Smooth muscle cell (in vitro differentiated cells): ENCODE data around the gene RXRA. TPM values are rescaled to one million over a fixed set of nuclear protein-coding genes. Genes with fewer than 3 reads are reported as not detected.

ENCODE experiments used
- DNase-seq: peaks from one replicate; lab custom pipeline; 2025; ENCODE audit not compliant: unreplicated experiment; lab: John Stamatoyannopoulos, UW
- H2AFZ ChIP-seq: fragments of 200-600 bp; sonication (generic); 2 replicates; pipeline ENCODE4 v1.6.0; 2016; ENCODE audit warnings: antibody characterized with exemption, low read depth, mild to moderate bottlenecking
- H3F3A ChIP-seq: fragments of 200-600 bp; sonication (generic); 2 replicates; pipeline ENCODE4 v1.6.0; 2017; ENCODE audit warnings: antibody characterized with exemption, low read depth
- H3K27ac ChIP-seq: fragments of 200-600 bp; sonication (generic); 2 replicates; pipeline ENCODE4 v1.5.1; 2016; ENCODE audit warnings: low read depth, mild to moderate bottlenecking
- H3K27me3 ChIP-seq: fragments of 200-600 bp; sonication (generic); 2 replicates; pipeline ENCODE4 v1.6.1; 2016; ENCODE audit warnings: low read depth, mild to moderate bottlenecking
- H3K36me3 ChIP-seq: fragments of 200-600 bp; sonication (generic); 2 replicates; pipeline ENCODE4 v1.5.1; 2016; ENCODE audit warnings: low read depth
- H3K4me1 ChIP-seq: fragments of 200-600 bp; sonication (generic); 2 replicates; pipeline ENCODE4 v1.5.1; 2016; ENCODE audit warnings: low read depth
- H3K4me2 ChIP-seq: fragments of 200-600 bp; sonication (generic); 2 replicates; pipeline ENCODE4 v1.6.0; 2016; ENCODE audit warnings: mild to moderate bottlenecking
- H3K4me3 ChIP-seq: fragments of 200-600 bp; sonication (generic); 2 replicates; pipeline ENCODE4 v1.5.1; 2016; ENCODE audit warnings: mild to moderate bottlenecking
- H3K79me2 ChIP-seq: fragments of 200-600 bp; sonication (generic); 2 replicates; pipeline ENCODE4 v1.6.0; 2016; ENCODE audit warnings: low read depth, mild to moderate bottlenecking
- H3K9ac ChIP-seq: fragments of 200-600 bp; sonication (generic); 2 replicates; pipeline ENCODE4 v1.6.0; 2016; ENCODE audit warnings: low read depth
- H3K9me3 ChIP-seq: fragments of 200-600 bp; sonication (generic); replicated peaks from 2 replicates; pipeline ENCODE4 v1.5.1; 2016; ENCODE audit warnings: low read depth
- H4K20me1 ChIP-seq: fragments of 200-600 bp; sonication (generic); 2 replicates; pipeline ENCODE4 v1.6.0; 2016; ENCODE audit warnings: low read depth
- WGBS: methylation state at CpG from one replicate; pipeline ENCODE4 v1.1.7; 2016; ENCODE audit warnings: low lambda C conversion rate; 5-methylcytosine and 5-hydroxymethylcytosine counted together
- polyA plus RNA-seq: library from polyadenylated mRNA; unstranded; fragments of >200 nt; fragmentation: Nextera tagmentation; extraction: Ambion mirVana; gene quantifications from 2 replicates; pipeline ENCODE4 v1.2.1, GENCODE V29; 2016
- total RNA-seq: library from RNA; depleted of rRNA; stranded (reverse); fragments of >200 nt; gene quantifications from 2 replicates; pipeline ENCODE4 v1.2.3, GENCODE V29; 2014
- TF ChIP-seq, protein P1 (sequence below): fragments of 200-600 bp; sonication (generic); IDR thresholded peaks from 2 replicates; pipeline ENCODE4 v1.5.1; 2017; ENCODE audit warnings: borderline replicate concordance, mild to moderate bottlenecking, antibody characterized with exemption; ENCODE audit not compliant: insufficient read depth, poor library complexity, severe bottlenecking

RXRA gene
- total and polyA plus RNA-seq, 2 experiments from 2014 or later, result 8.9 to 23.1 TPM

DNA sequence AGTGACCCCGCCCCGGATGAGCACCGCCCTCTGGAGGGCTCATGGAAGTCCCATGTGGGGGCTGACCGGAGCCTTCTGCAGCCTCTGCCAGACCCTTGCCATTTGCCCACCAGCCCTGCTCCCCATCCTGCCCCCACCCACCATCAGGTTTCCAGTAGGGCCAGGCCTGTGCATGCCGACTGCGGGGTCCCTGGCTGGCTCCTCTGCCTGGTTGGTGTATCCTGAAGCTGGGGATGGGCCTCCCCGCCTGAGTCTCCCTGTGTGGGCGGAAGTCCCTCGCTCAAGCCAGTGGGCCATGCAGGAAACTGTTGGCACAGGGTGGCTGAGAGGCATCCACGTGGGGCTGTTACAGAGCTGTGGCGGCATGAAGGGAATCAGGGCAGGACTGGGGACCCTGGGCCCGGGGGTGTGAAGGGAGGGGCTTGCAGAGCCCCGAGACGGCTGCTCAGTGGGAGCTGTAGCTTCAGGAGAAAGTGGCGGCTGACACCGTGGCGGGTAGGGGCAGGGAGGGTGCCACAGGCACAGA, 88.7 kb downstream of the RXRA start:
- H3K9ac ChIP-seq, result no peak overlapping the region
- WGBS, result 84% methylated on average over 16 of the region's 17 CpGs

DNA sequence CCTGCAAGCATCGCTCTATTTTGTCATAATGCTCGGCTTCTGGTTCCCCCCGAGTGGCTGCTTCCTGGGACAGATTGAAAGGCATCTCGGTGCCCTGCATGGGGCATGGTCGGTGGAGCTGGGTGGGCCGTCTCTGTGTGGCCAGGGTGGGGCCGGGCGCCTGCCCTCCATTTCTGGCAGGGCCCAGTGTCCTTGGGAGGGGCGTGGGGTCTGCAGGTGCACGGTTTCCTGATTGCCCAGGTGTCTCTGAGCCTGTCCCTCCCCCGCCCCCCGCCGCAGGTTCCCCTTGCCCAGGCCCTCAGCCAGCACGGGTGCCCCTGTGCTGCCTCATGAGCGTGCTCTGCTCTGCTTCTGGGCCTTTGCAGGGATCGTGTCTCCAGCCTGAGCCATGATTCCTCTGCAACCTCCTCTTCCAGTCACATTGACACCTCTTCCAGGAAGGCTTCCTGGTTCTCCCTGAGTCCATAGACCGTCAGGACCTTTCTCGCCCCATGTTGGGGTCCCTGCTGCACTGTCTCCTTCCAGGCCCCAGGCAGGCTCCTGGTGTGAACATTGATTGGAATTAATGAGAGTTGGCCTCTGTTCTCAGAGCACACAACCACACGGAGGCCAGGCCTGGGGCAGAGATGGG, 90.2 kb downstream of the RXRA start:
- Histone ChIP-seq H4K20me1 (peaks cover 99% of the 10 kb centered on the region), H3K27ac (no peak overlapping the region), H3K4me3 (no peak overlapping the region), H3K4me2 (no peak overlapping the region), H3K27me3 (no peaks in the 10 kb centered on the region), H2AFZ (no peak overlapping the region), H3K36me3 (no peaks in the 10 kb centered on the region), H3F3A (no peaks in the 10 kb centered on the region), H3K79me2 (no peaks in the 10 kb centered on the region), H3K9ac (no peak overlapping the region), H3K4me1 (peaks cover 3% of the 10 kb centered on the region), H3K9me3 (no peaks in the 10 kb centered on the region)
- 94% methylated on average over 15 of the region's 19 CpGs for WGBS
- DNase-seq, result no peak
- TF ChIP-seq, protein P1, sequence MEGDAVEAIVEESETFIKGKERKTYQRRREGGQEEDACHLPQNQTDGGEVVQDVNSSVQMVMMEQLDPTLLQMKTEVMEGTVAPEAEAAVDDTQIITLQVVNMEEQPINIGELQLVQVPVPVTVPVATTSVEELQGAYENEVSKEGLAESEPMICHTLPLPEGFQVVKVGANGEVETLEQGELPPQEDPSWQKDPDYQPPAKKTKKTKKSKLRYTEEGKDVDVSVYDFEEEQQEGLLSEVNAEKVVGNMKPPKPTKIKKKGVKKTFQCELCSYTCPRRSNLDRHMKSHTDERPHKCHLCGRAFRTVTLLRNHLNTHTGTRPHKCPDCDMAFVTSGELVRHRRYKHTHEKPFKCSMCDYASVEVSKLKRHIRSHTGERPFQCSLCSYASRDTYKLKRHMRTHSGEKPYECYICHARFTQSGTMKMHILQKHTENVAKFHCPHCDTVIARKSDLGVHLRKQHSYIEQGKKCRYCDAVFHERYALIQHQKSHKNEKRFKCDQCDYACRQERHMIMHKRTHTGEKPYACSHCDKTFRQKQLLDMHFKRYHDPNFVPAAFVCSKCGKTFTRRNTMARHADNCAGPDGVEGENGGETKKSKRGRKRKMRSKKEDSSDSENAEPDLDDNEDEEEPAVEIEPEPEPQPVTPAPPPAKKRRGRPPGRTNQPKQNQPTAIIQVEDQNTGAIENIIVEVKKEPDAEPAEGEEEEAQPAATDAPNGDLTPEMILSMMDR, result no peak

More for the DNA sequence above, 88.7 kb downstream of the RXRA start:
- Histone ChIP-seq H3K79me2 (no peaks in the 10 kb centered on the region), H2AFZ (no peak overlapping the region), H3K4me2 (no peak overlapping the region), H3K36me3 (no peaks in the 10 kb centered on the region), H3K27me3 (no peaks in the 10 kb centered on the region), H3K4me3 (no peak overlapping the region), H3K4me1 (peaks cover 6% of the 10 kb centered on the region), H3F3A (no peaks in the 10 kb centered on the region), H3K9me3 (no peaks in the 10 kb centered on the region), H3K27ac (no peak overlapping the region), H4K20me1 (peaks cover 99% of the 10 kb centered on the region)
- DNase-seq, result no peak
- TF ChIP-seq, protein P1, result no peak

DNA sequence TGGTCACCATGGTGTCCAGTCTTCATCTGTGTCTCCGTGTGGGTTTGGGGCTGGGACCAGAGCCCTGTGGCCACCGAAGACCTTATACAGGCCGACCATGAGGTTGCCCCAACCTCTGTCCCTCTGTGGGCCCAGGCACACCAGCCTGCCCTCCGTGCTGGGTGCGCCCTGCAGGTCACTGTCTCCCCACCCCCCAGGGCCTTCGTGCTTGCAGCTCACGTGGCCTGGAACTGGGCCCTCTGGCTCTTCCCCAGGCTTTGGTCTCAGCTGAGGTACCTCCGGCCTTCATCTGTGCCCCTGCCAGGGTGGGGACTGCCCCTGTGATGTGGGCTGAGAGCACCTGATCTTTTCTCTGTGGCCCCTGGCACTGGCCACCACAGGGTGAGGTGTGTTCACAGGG, 92.1 kb downstream of the RXRA start:
- Histone ChIP-seq H3F3A (no peaks in the 10 kb centered on the region), H3K4me1 (no peaks in the 10 kb centered on the region), H3K4me2 (no peak overlapping the region), H3K4me3 (no peak overlapping the region), H3K27ac (no peak overlapping the region), H3K27me3 (no peaks in the 10 kb centered on the region), H3K36me3 (no peaks in the 10 kb centered on the region), H4K20me1 (peaks cover 88% of the 10 kb centered on the region), H3K79me2 (no peaks in the 10 kb centered on the region), H2AFZ (no peak overlapping the region), H3K9me3 (no peaks in the 10 kb centered on the region), H3K9ac (no peak overlapping the region)
- TF ChIP-seq, protein P1, result no peak
- DNase-seq, result no peak
- 89% methylated on average over 8 of the region's 8 CpGs for WGBS
